GM12891 (cell line): Measurements from ENCODE around the gene CNDP2.

Experiments used
- POLR2A ChIP-seq: IDR thresholded peaks from 2 replicates; pipeline ENCODE4 v1.6.1; 2011; ENCODE audit warnings: low read depth, low read length, control low read depth
- TAF1 ChIP-seq: IDR thresholded peaks from 2 replicates; pipeline ENCODE4 v1.6.1; 2011; ENCODE audit warnings: low read depth, low read length, control low read depth

- TF ChIP-seq POLR2A: no peak
- TF ChIP-seq TAF1: no peak
Observed at GRCh38 chr18:74550886-74551285, 54.7 kb downstream of the CNDP2 start.
